Measurements from ENCODE around the gene CHPF2. TPM values are rescaled to one million over a fixed set of nuclear protein-coding genes. Genes with fewer than 3 reads are reported as not detected.

Gene CHPF2
- polyA plus RNA-seq, 1 donor (not counting 4 experiments of a cell fraction or from before 2014, with no cell fraction given): 16.2 TPM

- peaks cover 41% of the 10 kb centered on the region for H3K27me3 ChIP-seq (ENCODE audit: control insufficient read depth, extremely low read depth, insufficient read depth, low read length)
- H3K36me3 ChIP-seq (ENCODE audit: control insufficient read depth in 2 of 2, extremely low read depth in 1 of 2, insufficient read depth in 2 of 2, low read length in 2 of 2): no peaks in the 10 kb centered on the region
- no peaks in the 10 kb centered on the region for H3K9me3 ChIP-seq (ENCODE audit: control insufficient read depth, low read depth, low read length)
- H2AFZ ChIP-seq (ENCODE audit: control insufficient read depth, low read length): no peak overlapping the region
- no peaks in the 10 kb centered on the region for H3K9me1 ChIP-seq (ENCODE audit: control insufficient read depth, extremely low read depth, insufficient read depth, low read length)
- no peak overlapping the region for H3K4me3 ChIP-seq (ENCODE audit: control insufficient read depth in 2 of 3, extremely low read depth in 1 of 3, insufficient read depth in 2 of 3, low read depth in 1 of 3, low read length in 3 of 3)
- DNase-seq (ENCODE audit: low read depth, low spot score) (no peak), FAIRE-seq (no peak)
- H3K4me1 ChIP-seq (ENCODE audit: control insufficient read depth, extremely low read depth, insufficient read depth, low read length): no peaks in the 10 kb centered on the region
- H3K4me2 ChIP-seq (ENCODE audit: control insufficient read depth, extremely low read depth, insufficient read depth, low read depth, low read length): no peak overlapping the region
- dilution Hi-C loops (cut with MboI; ENCODE audit: extremely low pct_ligation_motif_present, low sequenced_read_pairs): no loop called here
- no peak overlapping the region for H3K27ac ChIP-seq (ENCODE audit: control insufficient read depth, insufficient read depth, low read length)
- TF ChIP-seq EZH2 (IDR thresholded peaks at IDR 0.05; ENCODE audit: low read length): no peak
- no peak for TF ChIP-seq CTCF (optimal IDR thresholded peaks at IDR 0.05 in 1 of 3, IDR thresholded peaks at IDR 0.05 in 1 of 3, conservative IDR thresholded peaks at IDR 0.05 in 1 of 3; ENCODE audit: extremely low read depth in 1 of 3, insufficient read depth in 2 of 3, low read length in 3 of 3)
- no peak overlapping the region for H3K9ac ChIP-seq (ENCODE audit: control insufficient read depth, extremely low read depth, insufficient read depth, low read length)
- no peaks in the 10 kb centered on the region for H4K20me1 ChIP-seq (ENCODE audit: control insufficient read depth, extremely low read depth, insufficient read depth, low read length)
- H3K79me2 ChIP-seq (ENCODE audit: control insufficient read depth, insufficient read depth, low read length): no peaks in the 10 kb centered on the region
Measured at GRCh38 chr7:151194188-151194587, 38.1 kb upstream of the CHPF2 start.

GRCh38 chr7:151195616-151196450 lies 36.5 kb upstream of the CHPF2 start:
- H3K27me3 ChIP-seq (ENCODE audit: control insufficient read depth, extremely low read depth, insufficient read depth, low read length): peaks cover 41% of the 10 kb centered on the region

More at GRCh38 chr7:151195616-151196450, 36.5 kb upstream of the CHPF2 start:
- Histone ChIP-seq H3K27ac (ENCODE audit: control insufficient read depth, insufficient read depth, low read length) (no peak overlapping the region), H4K20me1 (ENCODE audit: control insufficient read depth, extremely low read depth, insufficient read depth, low read length) (no peaks in the 10 kb centered on the region), H3K9me1 (ENCODE audit: control insufficient read depth, extremely low read depth, insufficient read depth, low read length) (no peaks in the 10 kb centered on the region), H3K4me1 (ENCODE audit: control insufficient read depth, extremely low read depth, insufficient read depth, low read length) (no peaks in the 10 kb centered on the region), H2AFZ (ENCODE audit: control insufficient read depth, low read length) (no peak overlapping the region), H3K79me2 (ENCODE audit: control insufficient read depth, insufficient read depth, low read length) (no peaks in the 10 kb centered on the region), H3K4me3 (ENCODE audit: control insufficient read depth in 2 of 3, extremely low read depth in 1 of 3, insufficient read depth in 2 of 3, low read depth in 1 of 3, low read length in 3 of 3) (no peak overlapping the region), H3K9me3 (ENCODE audit: control insufficient read depth, low read depth, low read length) (no peaks in the 10 kb centered on the region), H3K36me3 (ENCODE audit: control insufficient read depth in 2 of 2, extremely low read depth in 1 of 2, insufficient read depth in 2 of 2, low read length in 2 of 2) (no peaks in the 10 kb centered on the region), H3K9ac (ENCODE audit: control insufficient read depth, extremely low read depth, insufficient read depth, low read length) (no peak overlapping the region), H3K4me2 (ENCODE audit: control insufficient read depth, extremely low read depth, insufficient read depth, low read depth, low read length) (no peak overlapping the region)
- dilution Hi-C loops (cut with MboI; ENCODE audit: extremely low pct_ligation_motif_present, low sequenced_read_pairs): no loop called here
- no peak for FAIRE-seq
- TF ChIP-seq EZH2 (IDR thresholded peaks at IDR 0.05; ENCODE audit: low read length) (no peak), CTCF (optimal IDR thresholded peaks at IDR 0.05 in 1 of 3, IDR thresholded peaks at IDR 0.05 in 1 of 3, conservative IDR thresholded peaks at IDR 0.05 in 1 of 3; ENCODE audit: extremely low read depth in 1 of 3, insufficient read depth in 2 of 3, low read length in 3 of 3) (no peak)
- no peak for DNase-seq (ENCODE audit: low read depth, low spot score)
